Uterus (tissue), 4 donors: ENCODE results near the gene CASQ1. TPM values are rescaled to one million over a fixed set of nuclear protein-coding genes. Genes with fewer than 3 reads are reported as not detected.

Experiments used
- DNase-seq, 2 donors: peaks; one replicate each; pipeline ENCODE4 v3.0.0-alpha.2; 2019 to 2020
- H3K27ac ChIP-seq, 2 donors: fragments of 200-600 bp; sonication (generic); 1 replicate in 1 of 2; 2 replicates in 1 of 2; pipeline ENCODE4 v1.5.1; 2016 to 2018
- H3K27me3 ChIP-seq, 2 donors: fragments of 200-600 bp; sonication (generic); one replicate each; pipeline ENCODE4 v1.5.1; 2018 to 2019; ENCODE audit warnings: control low read depth in 1 of 2
- H3K36me3 ChIP-seq, 2 donors: fragments of 200-600 bp; sonication (generic); one replicate each; pipeline ENCODE4 v1.5.1; 2019; ENCODE audit warnings: control low read depth in 1 of 2
- H3K4me1 ChIP-seq, 2 donors: fragments of 200-600 bp; sonication (generic); one replicate each; pipeline ENCODE4 v1.5.1; 2018 to 2019; ENCODE audit warnings: control low read depth in 1 of 2
- H3K4me3 ChIP-seq, 2 donors: fragments of 200-600 bp; sonication (generic); 1 replicate in 1 of 2; 2 replicates in 1 of 2; pipeline ENCODE4 v1.5.1; 2018 to 2019; ENCODE audit warnings: mild to moderate bottlenecking in 1 of 2
- H3K9me3 ChIP-seq, 2 donors: fragments of 200-600 bp; sonication (generic); one replicate each; pipeline ENCODE4 v1.5.1; 2019; ENCODE audit warnings: control low read depth in 1 of 2
- CTCF ChIP-seq, 4 experiments: fragments of 200-600 bp in 2 of 4; fragments of 450-650 bp in 2 of 4; sonication (generic) in 2 of 4; IDR thresholded peaks; one replicate each; pipeline ENCODE4 v1.5.1; 2016 to 2019; ENCODE audit warnings: antibody characterized with exemption in 4 of 4, mild to moderate bottlenecking in 2 of 4, moderate library complexity in 1 of 4
- POLR2A ChIP-seq, 2 donors: fragments of 450-650 bp; IDR thresholded peaks; one replicate each; pipeline ENCODE4 v1.6.1; 2016; ENCODE audit warnings: antibody characterized with exemption in 2 of 2, mild to moderate bottlenecking in 1 of 2, moderate library complexity in 1 of 2
- intact Hi-C: fragments of 100-400 bp; cut with DNase I; formaldehyde crosslinking; loops from one replicate; pipeline ENCODE4 v1.15.1; 2023; ENCODE audit warnings: low total_unique reads
- total RNA-seq, 4 donors: library from RNA; depleted of rRNA in 3 of 4; stranded (reverse); fragments of >200 nt in 3 of 4; gene quantifications; one replicate each; pipeline versions ENCODE4 v1.1.0 to v1.2.4, GENCODE V29; 2014 to 2023
- donor health status: DM: yes; HTN: yes; CAD: no.

Gene CASQ1
- total RNA-seq, 4 donors from 2014 or later = 0.26 to 0.48 (median 0.34) TPM; not detected in 1

GRCh38 chr1:160206036-160206389 is 15.6 kb downstream of the CASQ1 start:
- H3K4me1 ChIP-seq = peaks cover 0 to 5% of the 10 kb centered on the region in 2 donors
- H3K4me3 ChIP-seq = peak overlapping the region; percentile 62 to 70
- H3K9me3 ChIP-seq = no peaks in the 10 kb centered on the region
- TF ChIP-seq CTCF (IDR thresholded peaks at IDR 0.05) (no peak), POLR2A (IDR thresholded peaks at IDR 0.05) (peak in 1 of 2 donors; percentile 10)
- no peaks in the 10 kb centered on the region for H3K27me3 ChIP-seq
- H3K27ac ChIP-seq = peak overlapping the region; percentile 77 to 89
- intact Hi-C loops = loop anchor here (10.0 kb wide), 1 partner anchor 1009 kb away; the partner anchor contains the start of gene FCER1G
- H3K36me3 ChIP-seq = no peaks in the 10 kb centered on the region
- DNase-seq = peak; percentile 45 to 46

GRCh38 chr1:160206421-160207117 is 16.2 kb downstream of the CASQ1 start:
- Histone ChIP-seq H3K27ac (peak overlapping the region; percentile 77 to 89), H3K9me3 (no peaks in the 10 kb centered on the region), H3K4me1 (peaks cover 0 to 5% of the 10 kb centered on the region in 2 donors), H3K4me3 (peak overlapping the region; percentile 62 to 70), H3K27me3 (no peaks in the 10 kb centered on the region), H3K36me3 (no peaks in the 10 kb centered on the region)
- intact Hi-C loops = loop anchor here (10.0 kb wide), 1 partner anchor 1008 kb away; the partner anchor contains the start of gene FCER1G
- no peak for DNase-seq
- TF ChIP-seq CTCF (IDR thresholded peaks at IDR 0.05) (no peak), POLR2A (IDR thresholded peaks at IDR 0.05) (no peak)

GRCh38 chr1:160207118-160207650 is 16.8 kb downstream of the CASQ1 start:
- intact Hi-C loops = loop anchor here (10.0 kb wide), 1 partner anchor 1008 kb away; the partner anchor contains the start of gene FCER1G
- H3K4me3 ChIP-seq = no peak overlapping the region
- no peak for TF ChIP-seq CTCF (IDR thresholded peaks at IDR 0.05)
- TF ChIP-seq POLR2A (IDR thresholded peaks at IDR 0.05) = no peak
- peak overlapping the region; percentile 77 to 89 for H3K27ac ChIP-seq
- DNase-seq = no peak
- no peaks in the 10 kb centered on the region for H3K9me3 ChIP-seq
- peaks cover 0 to 5% of the 10 kb centered on the region in 2 donors for H3K4me1 ChIP-seq
- H3K27me3 ChIP-seq = no peaks in the 10 kb centered on the region
- H3K36me3 ChIP-seq = no peaks in the 10 kb centered on the region

- TF ChIP-seq POLR2A (IDR thresholded peaks at IDR 0.05) (no peak), CTCF (IDR thresholded peaks at IDR 0.05) (no peak)
- no peak for DNase-seq
- H3K27me3 ChIP-seq = no peaks in the 10 kb centered on the region
- H3K9me3 ChIP-seq = no peaks in the 10 kb centered on the region
- intact Hi-C loops = loop anchor here (10.0 kb wide), 1 partner anchor 1007 kb away; the partner anchor contains the start of gene FCER1G
- peak overlapping the region; percentile 5 to 77 for H3K27ac ChIP-seq
- no peak overlapping the region for H3K4me3 ChIP-seq
- H3K36me3 ChIP-seq = no peaks in the 10 kb centered on the region
- H3K4me1 ChIP-seq = peaks cover 0 to 5% of the 10 kb centered on the region in 2 donors
Observed at GRCh38 chr1:160207771-160208556, 17.6 kb downstream of the CASQ1 start.
